ENCODE measurements around the gene DTNBP1.

Gene DTNBP1

DNA sequence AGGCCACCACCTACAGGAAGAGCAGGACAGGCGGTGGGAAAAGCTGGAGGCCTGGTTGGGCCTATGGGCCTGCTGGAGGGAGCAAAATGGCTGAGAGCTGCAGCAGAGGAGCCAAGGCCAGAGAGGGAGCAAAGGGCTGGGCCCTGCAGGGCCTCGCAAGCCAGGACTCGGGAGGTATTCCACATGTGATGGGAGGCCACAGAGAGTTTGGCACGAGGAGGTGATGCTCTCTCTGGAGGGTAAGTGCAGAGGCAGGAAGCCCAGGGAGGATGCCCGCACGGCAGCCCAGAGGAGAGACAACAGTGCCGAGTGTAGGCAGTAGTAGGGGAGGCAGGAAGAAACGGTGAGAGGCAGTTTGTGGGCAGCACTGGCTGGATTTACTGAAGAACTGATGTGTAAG, 85.7 kb downstream of the DTNBP1 start:
- no peak for TF ChIP-seq CTCF (IDR thresholded peaks at IDR 0.05; ENCODE audit: low read length, missing control alignments)
- H3K4me3 ChIP-seq (replicated peaks; ENCODE audit: low read depth, low read length) = no peak overlapping the region
- no peak for DNase-seq (ENCODE audit: low read depth)

DNA sequence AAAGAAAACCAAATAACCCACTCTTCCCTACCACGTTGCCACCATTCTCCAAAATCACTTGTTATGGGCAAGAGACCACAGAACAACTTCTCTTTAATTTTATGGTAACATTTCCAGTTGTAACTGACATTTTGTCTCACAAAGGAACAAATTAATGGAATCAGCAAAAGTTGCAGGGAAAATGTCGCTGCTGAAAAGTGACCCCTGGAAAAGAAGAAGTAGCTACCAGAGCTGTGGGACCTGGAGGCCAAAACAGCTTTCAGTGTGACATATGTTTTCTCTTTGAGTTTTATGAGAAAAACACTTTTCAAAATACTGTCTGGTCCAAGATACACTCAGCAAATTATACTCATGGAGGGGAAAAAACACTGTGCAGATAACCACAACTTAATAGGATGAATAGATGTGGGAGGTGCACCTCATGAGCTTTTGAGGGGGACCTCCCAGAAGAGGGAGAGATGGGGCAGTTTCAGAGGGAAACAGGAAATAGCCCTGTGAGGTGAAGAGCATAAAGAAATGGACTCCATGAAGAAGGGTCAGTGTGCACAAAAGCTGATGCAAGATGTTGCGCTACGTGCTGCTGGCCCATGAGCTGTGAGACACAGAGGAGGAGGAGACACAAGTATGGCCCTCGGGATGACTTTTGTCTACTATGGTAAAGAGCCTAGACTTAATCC, 87.3 kb downstream of the DTNBP1 start:
- DNase-seq (ENCODE audit: low read depth) = no peak
- no peak overlapping the region for H3K4me3 ChIP-seq (replicated peaks; ENCODE audit: low read depth, low read length)
- TF ChIP-seq CTCF (IDR thresholded peaks at IDR 0.05; ENCODE audit: low read length, missing control alignments) = no peak

- no peak for TF ChIP-seq CTCF (IDR thresholded peaks at IDR 0.05; ENCODE audit: low read length, missing control alignments)
- DNase-seq (ENCODE audit: low read depth) = no peak
- no peak overlapping the region for H3K4me3 ChIP-seq (replicated peaks; ENCODE audit: low read depth, low read length)
Measured at GRCh38 chr6:15574486-15574885, 88.3 kb downstream of the DTNBP1 start.

GRCh38 chr6:15574023-15574422, 88.8 kb downstream of the DTNBP1 start:
- DNase-seq (ENCODE audit: low read depth) = no peak
- no peak for TF ChIP-seq CTCF (IDR thresholded peaks at IDR 0.05; ENCODE audit: low read length, missing control alignments)
- H3K4me3 ChIP-seq (replicated peaks; ENCODE audit: low read depth, low read length) = no peak overlapping the region

GRCh38 chr6:15573384-15573783, 89.4 kb downstream of the DTNBP1 start:
- DNase-seq (ENCODE audit: low read depth) = no peak
- no peak for TF ChIP-seq CTCF (IDR thresholded peaks at IDR 0.05; ENCODE audit: low read length, missing control alignments)
- H3K4me3 ChIP-seq (replicated peaks; ENCODE audit: low read depth, low read length) = no peak overlapping the region

- DNase-seq (ENCODE audit: low read depth) = no peak
- TF ChIP-seq CTCF (IDR thresholded peaks at IDR 0.05; ENCODE audit: low read length, missing control alignments) = no peak
- H3K4me3 ChIP-seq (replicated peaks; ENCODE audit: low read depth, low read length) = no peak overlapping the region
Measured at GRCh38 chr6:15572296-15573016, 90.4 kb downstream of the DTNBP1 start.

GRCh38 chr6:15570171-15570570, 92.7 kb downstream of the DTNBP1 start:
- no peak for TF ChIP-seq CTCF (IDR thresholded peaks at IDR 0.05; ENCODE audit: low read length, missing control alignments)
- H3K4me3 ChIP-seq (replicated peaks; ENCODE audit: low read depth, low read length) = no peak overlapping the region
- no peak for DNase-seq (ENCODE audit: low read depth)

Measured in fibroblast of pulmonary artery (primary cell).